GM21737 (cell line): ENCODE measurements around the gene DENND4A.
A peak's percentile ranks its signal among the peaks of the same experiment; 100 is the strongest.
"Not testable (repeated sequence)": the region's sequence is repeated elsewhere in the genome, so short reads cannot be mapped to it uniquely, and the experiment has no call there.

Source experiments
- ATAC-seq: cut with Tn5 transposase; IDR thresholded peaks from one replicate; pipeline ENCODE4 v1.9.1; 2021; ENCODE audit warnings: mild to moderate bottlenecking, moderate library complexity; ENCODE audit not compliant: unreplicated experiment

Gene DENND4A

GRCh38 chr15:65819563-65819960 lies 27.5 kb upstream of the DENND4A start:
- no peak for ATAC-seq

GRCh38 chr15:65818927-65819562 lies 27.0 kb upstream of the DENND4A start:
- ATAC-seq, result peak; percentile 63

GRCh38 chr15:65816441-65816840 lies 24.3 kb upstream of the DENND4A start:
- no peak for ATAC-seq

GRCh38 chr15:65816008-65816407 lies 23.9 kb upstream of the DENND4A start:
- not testable (repeated sequence) for ATAC-seq

GRCh38 chr15:65814271-65814670 lies 22.2 kb upstream of the DENND4A start:
- not testable (repeated sequence) for ATAC-seq

GRCh38 chr15:65812916-65813315 lies 20.8 kb upstream of the DENND4A start:
- ATAC-seq, result no peak

GRCh38 chr15:65812467-65812866 lies 20.4 kb upstream of the DENND4A start:
- no peak for ATAC-seq

GRCh38 chr15:65811835-65812234 lies 19.7 kb upstream of the DENND4A start:
- ATAC-seq, result no peak

GRCh38 chr15:65811011-65811733 lies 19.1 kb upstream of the DENND4A start:
- ATAC-seq, result not testable (repeated sequence)

- no peak for ATAC-seq
Observed at GRCh38 chr15:65806397-65806796, 14.3 kb upstream of the DENND4A start.

GRCh38 chr15:65805019-65805745 lies 13.1 kb upstream of the DENND4A start:
- ATAC-seq, result no peak

- ATAC-seq, result no peak
Observed at GRCh38 chr15:65804252-65804931, 12.3 kb upstream of the DENND4A start.

GRCh38 chr15:65801229-65801805 lies 9.2 kb upstream of the DENND4A start:
- no peak for ATAC-seq

- ATAC-seq, result no peak
Observed at GRCh38 chr15:65796610-65797078, 4.6 kb upstream of the DENND4A start.

- ATAC-seq, result no peak
Observed at GRCh38 chr15:65795663-65796216, 3.6 kb upstream of the DENND4A start.

- no peak for ATAC-seq
Observed at GRCh38 chr15:65793818-65794104, 1.7 kb upstream of the DENND4A start.

- ATAC-seq, result no peak
Observed at GRCh38 chr15:65792988-65793817, 1.1 kb upstream of the DENND4A start.

GRCh38 chr15:65791335-65792137 lies 557 bp downstream of the DENND4A start:
- ATAC-seq, result peak; percentile 1

- no peak for ATAC-seq
Observed at GRCh38 chr15:65790694-65791334, 1.3 kb downstream of the DENND4A start.
